Suprapubic skin (tissue), 4 donors: Measurements from ENCODE around the gene PRRG3. TPM values are rescaled to one million over a fixed set of nuclear protein-coding genes. Genes with fewer than 3 reads are reported as not detected.

ENCODE experiments used
- DNase-seq, 2 donors: peaks; one replicate each; pipeline ENCODE4 v3.0.0-alpha.2; 2019; ENCODE audit warnings: low spot score in 2 of 2
- H3K27ac ChIP-seq: fragments of 200-600 bp; sonication (generic); one replicate; pipeline ENCODE4 v1.5.1; 2019
- H3K27me3 ChIP-seq: fragments of 200-600 bp; sonication (generic); one replicate; pipeline ENCODE4 v1.5.1; 2019
- H3K36me3 ChIP-seq: fragments of 200-600 bp; sonication (generic); one replicate; pipeline ENCODE4 v1.5.1; 2019
- H3K4me1 ChIP-seq: fragments of 200-600 bp; sonication (generic); one replicate; pipeline ENCODE4 v1.5.1; 2019
- H3K4me3 ChIP-seq: fragments of 200-600 bp; sonication (generic); one replicate; pipeline ENCODE4 v1.5.1; 2019; ENCODE audit warnings: mild to moderate bottlenecking
- H3K9me3 ChIP-seq: fragments of 200-600 bp; sonication (generic); one replicate; pipeline ENCODE4 v1.5.1; 2019
- EP300 ChIP-seq: sonication (generic); formaldehyde crosslinking; IDR thresholded peaks from one replicate; pipeline ENCODE4 v1.6.1; 2017; ENCODE audit warnings: antibody characterized with exemption
- POLR2A ChIP-seq, 2 donors: fragments of 450-650 bp; IDR thresholded peaks; one replicate each; pipeline ENCODE4 v1.6.1; 2017; ENCODE audit warnings: antibody characterized with exemption in 2 of 2, mild to moderate bottlenecking in 2 of 2, moderate library complexity in 2 of 2
- POLR2AphosphoS5 ChIP-seq, 3 donors: sonication (generic); formaldehyde crosslinking; IDR thresholded peaks; one replicate each; pipeline ENCODE4 v1.6.1; 2017; ENCODE audit warnings: antibody characterized with exemption in 3 of 3
- WGBS: methylation state at CpG from one replicate; pipeline ENCODE4 v1.1.5; 2018; 5-methylcytosine and 5-hydroxymethylcytosine counted together
- total RNA-seq, 4 donors: library from RNA; depleted of rRNA; stranded (reverse); fragments of >200 nt; gene quantifications; one replicate each; pipeline ENCODE4 v1.1.0, GENCODE V29; 2016
- TF ChIP-seq, protein P1 (sequence below), 2 donors: fragments of 200-600 bp in 1 of 2; fragments of 450-650 bp in 1 of 2; sonication (generic) in 1 of 2; IDR thresholded peaks; one replicate each; pipeline ENCODE4 v1.5.1; 2016 to 2019; ENCODE audit warnings: antibody characterized with exemption in 2 of 2, mild to moderate bottlenecking in 1 of 2, moderate library complexity in 1 of 2

Gene PRRG3
- total RNA-seq, 4 donors from 2014 or later, result 0.36 to 1.1 (median 1.0) TPM

DNA sequence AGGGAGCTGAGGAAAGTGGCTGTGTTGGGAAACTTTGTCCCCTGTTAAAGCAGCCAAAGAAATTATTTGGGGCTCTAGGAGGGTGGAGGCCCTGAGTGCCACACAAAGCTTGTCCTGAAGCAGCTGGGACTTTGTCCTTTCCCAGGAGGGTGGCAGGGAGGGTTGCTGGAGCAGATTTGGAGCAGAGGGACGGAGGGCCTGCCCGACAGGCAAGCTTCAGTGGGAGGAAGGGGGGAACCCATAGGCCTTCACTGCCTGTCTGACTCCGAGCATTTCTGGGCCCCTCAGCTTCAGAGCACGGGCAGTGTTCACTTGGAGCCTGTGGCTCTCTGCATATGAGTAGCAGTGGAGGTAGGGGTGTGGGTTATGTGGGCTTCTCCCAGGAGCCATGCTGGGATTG, 32.1 kb downstream of the PRRG3 start:
- peak in 1 of 2 donors; percentile 36 for DNase-seq
- H3K27ac ChIP-seq, result no peak overlapping the region
- no peaks in the 10 kb centered on the region for H3K4me1 ChIP-seq
- H3K36me3 ChIP-seq, result no peaks in the 10 kb centered on the region
- TF ChIP-seq EP300 (no peak), POLR2A (IDR thresholded peaks at IDR 0.05) (no peak), POLR2AphosphoS5 (IDR thresholded peaks at IDR 0.05) (no peak)
- TF ChIP-seq, protein P1, sequence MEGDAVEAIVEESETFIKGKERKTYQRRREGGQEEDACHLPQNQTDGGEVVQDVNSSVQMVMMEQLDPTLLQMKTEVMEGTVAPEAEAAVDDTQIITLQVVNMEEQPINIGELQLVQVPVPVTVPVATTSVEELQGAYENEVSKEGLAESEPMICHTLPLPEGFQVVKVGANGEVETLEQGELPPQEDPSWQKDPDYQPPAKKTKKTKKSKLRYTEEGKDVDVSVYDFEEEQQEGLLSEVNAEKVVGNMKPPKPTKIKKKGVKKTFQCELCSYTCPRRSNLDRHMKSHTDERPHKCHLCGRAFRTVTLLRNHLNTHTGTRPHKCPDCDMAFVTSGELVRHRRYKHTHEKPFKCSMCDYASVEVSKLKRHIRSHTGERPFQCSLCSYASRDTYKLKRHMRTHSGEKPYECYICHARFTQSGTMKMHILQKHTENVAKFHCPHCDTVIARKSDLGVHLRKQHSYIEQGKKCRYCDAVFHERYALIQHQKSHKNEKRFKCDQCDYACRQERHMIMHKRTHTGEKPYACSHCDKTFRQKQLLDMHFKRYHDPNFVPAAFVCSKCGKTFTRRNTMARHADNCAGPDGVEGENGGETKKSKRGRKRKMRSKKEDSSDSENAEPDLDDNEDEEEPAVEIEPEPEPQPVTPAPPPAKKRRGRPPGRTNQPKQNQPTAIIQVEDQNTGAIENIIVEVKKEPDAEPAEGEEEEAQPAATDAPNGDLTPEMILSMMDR (IDR thresholded peaks at IDR 0.05), result no peak
- 92% methylated on average over 4 of the region's 4 CpGs for WGBS
- H3K4me3 ChIP-seq, result no peak overlapping the region
- no peaks in the 10 kb centered on the region for H3K27me3 ChIP-seq
- H3K9me3 ChIP-seq, result no peaks in the 10 kb centered on the region

DNA sequence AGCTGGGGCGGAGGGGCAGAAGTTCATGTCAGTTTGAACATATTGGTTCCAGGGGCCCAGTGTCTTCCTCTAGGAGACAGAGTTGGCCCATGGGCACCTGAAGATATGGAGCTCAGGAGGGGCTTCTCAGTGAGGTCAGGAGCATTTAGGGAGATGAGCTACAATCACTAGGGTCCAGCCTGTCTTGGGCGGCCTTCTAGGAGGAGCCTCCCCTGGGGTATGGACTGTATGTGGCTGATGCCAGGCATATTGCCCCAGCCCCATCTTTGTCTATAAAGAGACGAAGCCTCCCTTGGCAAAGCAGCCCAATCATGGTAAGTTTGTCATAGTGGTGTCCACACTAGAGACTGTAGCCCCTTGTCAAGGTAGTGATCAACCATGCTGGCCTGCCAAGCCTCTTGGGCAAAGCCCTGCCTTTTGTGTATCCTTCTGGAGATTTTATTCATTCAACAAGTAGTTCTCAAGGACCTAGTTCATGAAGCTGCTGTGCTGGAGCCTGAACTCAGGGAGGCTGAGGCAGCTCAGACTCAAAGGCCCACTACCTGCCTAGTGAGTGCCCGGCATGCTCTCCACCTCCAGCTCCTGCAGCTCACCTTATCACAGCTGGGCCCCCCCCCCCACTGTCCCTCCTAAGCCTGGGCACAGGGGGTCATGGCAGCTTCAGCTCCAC, 33.9 kb downstream of the PRRG3 start:
- Histone ChIP-seq H3K4me3 (no peak overlapping the region), H3K27ac (no peak overlapping the region), H3K36me3 (no peaks in the 10 kb centered on the region), H3K4me1 (no peaks in the 10 kb centered on the region), H3K9me3 (no peaks in the 10 kb centered on the region), H3K27me3 (no peaks in the 10 kb centered on the region)
- WGBS, result 93% methylated on average over 1 of the region's 4 CpGs
- DNase-seq, result peak in 1 of 2 donors; percentile 40
- TF ChIP-seq POLR2AphosphoS5 (IDR thresholded peaks at IDR 0.05) (no peak), EP300 (no peak), POLR2A (IDR thresholded peaks at IDR 0.05) (no peak)
- TF ChIP-seq, protein P1 (IDR thresholded peaks at IDR 0.05), result no peak

DNA sequence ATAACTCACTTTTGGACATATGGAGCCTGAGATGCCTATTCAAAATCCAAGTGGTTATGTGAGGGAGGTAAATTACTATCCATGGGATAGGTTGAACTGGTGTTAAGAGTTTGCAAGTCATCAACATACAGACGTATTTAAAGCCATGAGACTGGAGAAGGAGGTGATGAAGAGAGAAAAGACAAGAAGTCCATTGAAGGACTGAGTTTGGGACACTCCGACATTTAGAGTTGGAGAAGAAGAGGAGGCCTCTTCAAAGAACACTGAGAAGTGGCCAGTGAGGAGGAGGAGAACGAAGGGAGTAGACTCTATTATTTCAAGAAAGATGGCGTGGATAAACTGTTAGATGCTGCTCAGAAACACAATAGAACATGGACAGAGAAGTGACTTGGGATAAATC, 39.2 kb downstream of the PRRG3 start, which contains the start of gene CNGA2:
CNGA2 (plus strand) TSS at position 301 of the 400 bp plus-strand sequence. CDS start 3,738 bp downstream, outside the sequence.
- H3K4me1 ChIP-seq, result no peaks in the 10 kb centered on the region
- 54% methylated on average over 4 of the region's 4 CpGs for WGBS
- H3K9me3 ChIP-seq, result no peaks in the 10 kb centered on the region
- DNase-seq, result no peak
- no peak for TF ChIP-seq POLR2AphosphoS5 (IDR thresholded peaks at IDR 0.05)
- TF ChIP-seq, protein P1 (IDR thresholded peaks at IDR 0.05), result no peak
- H3K4me3 ChIP-seq, result no peak within 1 kb of the TSS
- H3K36me3 ChIP-seq, result no peaks in the 10 kb centered on the region
- H3K27me3 ChIP-seq, result no peaks in the 10 kb centered on the region
- H3K27ac ChIP-seq, result no peak within 1 kb of the TSS

DNA sequence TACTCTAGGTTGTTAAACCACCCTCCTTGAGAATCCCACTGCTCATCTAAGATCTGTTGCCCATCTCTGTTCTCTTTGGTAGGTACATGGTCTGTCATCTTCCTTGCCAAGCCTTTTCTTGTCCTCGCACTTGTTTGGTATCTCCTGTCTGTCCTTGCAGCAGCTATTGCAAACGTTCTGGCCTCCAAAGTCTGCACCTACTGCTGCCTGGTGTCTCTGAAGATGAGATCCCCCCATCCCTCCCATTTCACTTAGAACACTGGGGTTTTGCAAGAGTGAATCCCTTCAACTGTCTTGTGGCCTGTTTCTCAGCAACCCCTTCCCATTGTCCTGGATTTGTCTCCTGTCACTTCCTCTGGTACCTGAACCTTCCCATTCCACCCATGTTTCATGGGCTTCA, 40.0 kb downstream of the PRRG3 start:
- 62% methylated on average over 2 of the region's 2 CpGs for WGBS
- Histone ChIP-seq H3K9me3 (no peaks in the 10 kb centered on the region), H3K27me3 (no peaks in the 10 kb centered on the region), H3K36me3 (no peaks in the 10 kb centered on the region), H3K27ac (no peak overlapping the region), H3K4me1 (no peaks in the 10 kb centered on the region), H3K4me3 (no peak overlapping the region)
- no peak for TF ChIP-seq POLR2A (IDR thresholded peaks at IDR 0.05)
- TF ChIP-seq POLR2AphosphoS5 (IDR thresholded peaks at IDR 0.05), result no peak
- TF ChIP-seq, protein P1 (IDR thresholded peaks at IDR 0.05), result no peak
- TF ChIP-seq EP300, result no peak
- DNase-seq, result no peak

DNA sequence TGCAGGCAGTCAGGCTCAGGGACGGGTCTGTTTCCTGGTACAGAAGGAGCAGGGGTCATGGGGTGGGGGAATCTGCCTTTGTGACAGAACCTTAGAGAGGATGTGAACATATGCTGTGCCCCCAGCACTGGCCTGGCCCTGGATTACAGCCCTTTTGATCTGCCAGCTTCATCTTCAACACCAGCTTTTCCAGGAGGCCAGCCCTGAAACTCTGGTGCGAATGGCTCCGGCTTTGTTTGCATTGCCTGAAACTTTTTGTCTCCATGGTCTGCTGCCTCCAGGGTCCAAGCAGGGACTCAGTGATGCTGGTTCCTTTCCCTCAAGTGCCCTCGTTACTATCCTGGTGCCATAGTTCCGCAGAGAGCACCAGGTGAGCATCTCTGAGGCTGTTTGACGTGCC, 41.4 kb downstream of the PRRG3 start:
- no peaks in the 10 kb centered on the region for H3K36me3 ChIP-seq
- no peak for TF ChIP-seq EP300
- no peak for TF ChIP-seq POLR2A (IDR thresholded peaks at IDR 0.05)
- TF ChIP-seq, protein P1 (IDR thresholded peaks at IDR 0.05), result no peak
- no peak for TF ChIP-seq POLR2AphosphoS5 (IDR thresholded peaks at IDR 0.05)
- no peaks in the 10 kb centered on the region for H3K9me3 ChIP-seq
- no peaks in the 10 kb centered on the region for H3K27me3 ChIP-seq
- no peak for DNase-seq
- H3K4me1 ChIP-seq, result no peaks in the 10 kb centered on the region
- no peak overlapping the region for H3K4me3 ChIP-seq
- WGBS, result 83% methylated on average over 6 of the region's 6 CpGs
- H3K27ac ChIP-seq, result no peak overlapping the region
